Keratinocyte (primary cell): ENCODE data around the gene CACNA1I. TPM values are rescaled to one million over a fixed set of nuclear protein-coding genes. Genes with fewer than 3 reads are reported as not detected.
"Not testable (repeated sequence)": the region's sequence is repeated elsewhere in the genome, so short reads cannot be mapped to it uniquely, and the experiment has no call there.

Experiments used
- DNase-seq: peaks from one replicate; pipeline ENCODE4 v3.0.0-alpha.2; 2011; ENCODE audit warnings: low read depth, missing footprints, low spot score
- FAIRE-seq: peaks from 2 replicates; lab custom pipeline; 2011; peaks lifted over from hg19 to GRCh38; lab: Jason Lieb, UNC
- H2AFZ ChIP-seq: 2 replicates; pipeline ENCODE4 v1.6.0; 2012; ENCODE audit warnings: low read length, control low read depth, inconsistent platforms; ENCODE audit not compliant: control insufficient read depth
- H3K27ac ChIP-seq: 2 replicates; pipeline ENCODE4 v1.5.1; 2011; ENCODE audit warnings: low read length; ENCODE audit not compliant: control insufficient read depth, insufficient read depth
- H3K27me3 ChIP-seq: 3 replicates; pipeline ENCODE4 v1.6.0; 2011; ENCODE audit warnings: low read length; ENCODE audit not compliant: control insufficient read depth, insufficient read depth; ENCODE audit errors: extremely low read depth
- H3K36me3 ChIP-seq, 2 experiments: 2 replicates in 1 of 2; 3 replicates in 1 of 2; pipeline ENCODE4 v1.5.1; 2011; ENCODE audit warnings: low read length in 2 of 2, mild to moderate bottlenecking in 1 of 2; ENCODE audit not compliant: control insufficient read depth in 2 of 2, insufficient read depth in 2 of 2; ENCODE audit errors: extremely low read depth in 1 of 2
- H3K4me1 ChIP-seq: 3 replicates; pipeline ENCODE4 v1.5.1; 2011; ENCODE audit warnings: low read length; ENCODE audit not compliant: control insufficient read depth, insufficient read depth; ENCODE audit errors: extremely low read depth
- H3K4me2 ChIP-seq: 3 replicates; pipeline ENCODE4 v1.6.0; 2011; ENCODE audit warnings: low read depth, low read length; ENCODE audit not compliant: control insufficient read depth, insufficient read depth; ENCODE audit errors: extremely low read depth
- H3K4me3 ChIP-seq, 3 experiments: fragments of 200-600 bp in 1 of 3; sonication (generic) in 1 of 3; 2 replicates in 2 of 3; 3 replicates in 1 of 3; pipeline ENCODE4 v1.5.1; 2011 to 2016; ENCODE audit warnings: low read length in 3 of 3, mild to moderate bottlenecking in 3 of 3, control low read depth in 2 of 3, inconsistent platforms in 1 of 3, low read depth in 1 of 3, mixed read lengths in 1 of 3, mixed run types in 1 of 3, moderate library complexity in 1 of 3; ENCODE audit not compliant: control insufficient read depth in 2 of 3, insufficient read depth in 2 of 3; ENCODE audit errors: extremely low read depth in 1 of 3
- H3K79me2 ChIP-seq: 2 replicates; pipeline ENCODE4 v1.6.0; 2012; ENCODE audit warnings: low read length; ENCODE audit not compliant: control insufficient read depth, insufficient read depth
- H3K9ac ChIP-seq: 3 replicates; pipeline ENCODE4 v1.6.0; 2011; ENCODE audit warnings: low read length; ENCODE audit not compliant: control insufficient read depth, insufficient read depth; ENCODE audit errors: extremely low read depth
- H3K9me1 ChIP-seq: 3 replicates; pipeline ENCODE4 v1.6.0; 2011; ENCODE audit warnings: low read length; ENCODE audit not compliant: control insufficient read depth, insufficient read depth; ENCODE audit errors: extremely low read depth
- H3K9me3 ChIP-seq: 2 replicates; pipeline ENCODE4 v1.5.1; 2012; ENCODE audit warnings: low read depth, low read length; ENCODE audit not compliant: control insufficient read depth
- H4K20me1 ChIP-seq: 3 replicates; pipeline ENCODE4 v1.6.0; 2011; ENCODE audit warnings: low read length; ENCODE audit not compliant: control insufficient read depth, insufficient read depth; ENCODE audit errors: extremely low read depth
- CTCF ChIP-seq, 3 experiments: IDR thresholded peaks in 1 of 3; conservative IDR thresholded peaks in 1 of 3; optimal IDR thresholded peaks in 1 of 3; 2 replicates in 2 of 3; 3 replicates in 1 of 3; pipeline versions ENCODE3 to v1.5.1; 2011; ENCODE audit warnings: low read length in 3 of 3, mild to moderate bottlenecking in 3 of 3, moderate library complexity in 2 of 3, control low read depth in 1 of 3, inconsistent platforms in 1 of 3; ENCODE audit not compliant: insufficient read depth in 2 of 3; ENCODE audit errors: extremely low read depth in 1 of 3
- EZH2 ChIP-seq: IDR thresholded peaks from one replicate; pipeline ENCODE4 v1.6.1; 2012; ENCODE audit warnings: inconsistent platforms, mild to moderate bottlenecking, low read length, moderate library complexity
- dilution Hi-C: fragments of 300-500 bp; cut with MboI; formaldehyde crosslinking; loops from one replicate; pipeline ENCODE4 v1.7.0; 2020; ENCODE audit warnings: low sequenced_read_pairs; ENCODE audit not compliant: extremely low pct_ligation_motif_present
- polyA plus RNA-seq, 5 experiments: library from polyadenylated mRNA; depleted of rRNA in 3 of 5; stranded (reverse) in 3 of 5; stranded (forward) in 1 of 5; unstranded in 1 of 5; fragments of >200 nt; gene quantifications; 1 replicate in 1 of 5; 2 replicates in 3 of 5; 3 replicates in 1 of 5; pipeline versions ENCODE4 v1.2.1 to v1.2.3, GENCODE V29; 2011 to 2012; ENCODE audit warnings: missing spikeins in 2 of 5, low read depth in 1 of 5, low replicate concordance in 1 of 5

Gene CACNA1I
- polyA plus RNA-seq, 1 donor (not counting 4 experiments of a cell fraction or from before 2014, with no cell fraction given), result not detected

GRCh38 chr22:39733191-39733590, 162.6 kb downstream of the CACNA1I start:
- Histone ChIP-seq H3K9ac (no peak overlapping the region), H3K4me2 (no peak overlapping the region), H3K79me2 (no peaks in the 10 kb centered on the region), H3K36me3 (no peaks in the 10 kb centered on the region), H3K4me1 (no peaks in the 10 kb centered on the region), H3K4me3 (no peak overlapping the region), H3K27ac (no peak overlapping the region), H2AFZ (no peak overlapping the region), H3K9me3 (no peaks in the 10 kb centered on the region), H3K9me1 (no peaks in the 10 kb centered on the region), H3K27me3 (no peaks in the 10 kb centered on the region), H4K20me1 (no peaks in the 10 kb centered on the region)
- dilution Hi-C loops, result no loop called here
- FAIRE-seq, result no peak
- TF ChIP-seq CTCF (optimal IDR thresholded peaks at IDR 0.05 in 1 of 3, IDR thresholded peaks at IDR 0.05 in 1 of 3, conservative IDR thresholded peaks at IDR 0.05 in 1 of 3; ENCODE audit: extremely low read depth in 1 of 3, insufficient read depth in 2 of 3, low read length in 3 of 3), result no peak
- no peak for TF ChIP-seq EZH2
- no peak for DNase-seq

GRCh38 chr22:39734046-39734445, 163.5 kb downstream of the CACNA1I start:
- FAIRE-seq, H3K4me3 ChIP-seq, H3K36me3 ChIP-seq, H2AFZ ChIP-seq, H3K9me1 ChIP-seq, H3K4me1 ChIP-seq, H3K27me3 ChIP-seq, H4K20me1 ChIP-seq, H3K4me2 ChIP-seq, H3K27ac ChIP-seq, H3K9ac ChIP-seq, H3K9me3 ChIP-seq, H3K79me2 ChIP-seq, dilution Hi-C loops, DNase-seq: not testable (repeated sequence)

GRCh38 chr22:39734866-39735265, 164.3 kb downstream of the CACNA1I start:
- dilution Hi-C loops, result no loop called here
- no peak overlapping the region for H3K4me3 ChIP-seq
- H2AFZ ChIP-seq, result no peak overlapping the region
- H3K9me3 ChIP-seq, result no peaks in the 10 kb centered on the region
- H3K27me3 ChIP-seq, result no peaks in the 10 kb centered on the region
- H3K9ac ChIP-seq, result no peak overlapping the region
- no peak overlapping the region for H3K4me2 ChIP-seq
- H3K4me1 ChIP-seq, result no peaks in the 10 kb centered on the region
- H3K36me3 ChIP-seq, result no peaks in the 10 kb centered on the region
- no peak for FAIRE-seq
- H3K79me2 ChIP-seq, result no peaks in the 10 kb centered on the region
- H3K27ac ChIP-seq, result no peak overlapping the region
- no peak for DNase-seq
- no peaks in the 10 kb centered on the region for H4K20me1 ChIP-seq
- no peak for TF ChIP-seq CTCF (optimal IDR thresholded peaks at IDR 0.05 in 1 of 3, IDR thresholded peaks at IDR 0.05 in 1 of 3, conservative IDR thresholded peaks at IDR 0.05 in 1 of 3; ENCODE audit: extremely low read depth in 1 of 3, insufficient read depth in 2 of 3, low read length in 3 of 3)
- TF ChIP-seq EZH2, result no peak
- no peaks in the 10 kb centered on the region for H3K9me1 ChIP-seq
